ENCODE results near the gene HMMR.
A peak's percentile ranks its signal among the peaks of the same experiment; 100 is the strongest.

Gene HMMR

GRCh38 chr5:163505368-163506094 lies 45.1 kb downstream of the HMMR start, which contains the start of gene MAT2B:
Gene MAT2B (plus strand): TSS chr5:163505619. CDS start chr5:163505687, 68 bp downstream.
- peak within 1 kb of the TSS; percentile 87 for H3K27ac ChIP-seq (replicated peaks)
- no peaks in the 10 kb centered on the region for H3K27me3 ChIP-seq (ENCODE audit: insufficient read depth, poor library complexity, severe bottlenecking)
- DNase-seq (ENCODE audit: low read depth in 1 of 2, low spot score in 1 of 2) = peak; percentile 75 to 95
- TF ChIP-seq, protein P1, sequence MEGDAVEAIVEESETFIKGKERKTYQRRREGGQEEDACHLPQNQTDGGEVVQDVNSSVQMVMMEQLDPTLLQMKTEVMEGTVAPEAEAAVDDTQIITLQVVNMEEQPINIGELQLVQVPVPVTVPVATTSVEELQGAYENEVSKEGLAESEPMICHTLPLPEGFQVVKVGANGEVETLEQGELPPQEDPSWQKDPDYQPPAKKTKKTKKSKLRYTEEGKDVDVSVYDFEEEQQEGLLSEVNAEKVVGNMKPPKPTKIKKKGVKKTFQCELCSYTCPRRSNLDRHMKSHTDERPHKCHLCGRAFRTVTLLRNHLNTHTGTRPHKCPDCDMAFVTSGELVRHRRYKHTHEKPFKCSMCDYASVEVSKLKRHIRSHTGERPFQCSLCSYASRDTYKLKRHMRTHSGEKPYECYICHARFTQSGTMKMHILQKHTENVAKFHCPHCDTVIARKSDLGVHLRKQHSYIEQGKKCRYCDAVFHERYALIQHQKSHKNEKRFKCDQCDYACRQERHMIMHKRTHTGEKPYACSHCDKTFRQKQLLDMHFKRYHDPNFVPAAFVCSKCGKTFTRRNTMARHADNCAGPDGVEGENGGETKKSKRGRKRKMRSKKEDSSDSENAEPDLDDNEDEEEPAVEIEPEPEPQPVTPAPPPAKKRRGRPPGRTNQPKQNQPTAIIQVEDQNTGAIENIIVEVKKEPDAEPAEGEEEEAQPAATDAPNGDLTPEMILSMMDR (IDR thresholded peaks at IDR 0.05; ENCODE audit: insufficient read depth, low read length) = no peak
- TF ChIP-seq SPI1 (IDR thresholded peaks at IDR 0.05; ENCODE audit: borderline replicate concordance, low read depth) = no peak
- peak; percentile 89 for TF ChIP-seq POLR2AphosphoS5 (IDR thresholded peaks at IDR 0.05; ENCODE audit: low read depth)
- TF ChIP-seq, protein P2, sequence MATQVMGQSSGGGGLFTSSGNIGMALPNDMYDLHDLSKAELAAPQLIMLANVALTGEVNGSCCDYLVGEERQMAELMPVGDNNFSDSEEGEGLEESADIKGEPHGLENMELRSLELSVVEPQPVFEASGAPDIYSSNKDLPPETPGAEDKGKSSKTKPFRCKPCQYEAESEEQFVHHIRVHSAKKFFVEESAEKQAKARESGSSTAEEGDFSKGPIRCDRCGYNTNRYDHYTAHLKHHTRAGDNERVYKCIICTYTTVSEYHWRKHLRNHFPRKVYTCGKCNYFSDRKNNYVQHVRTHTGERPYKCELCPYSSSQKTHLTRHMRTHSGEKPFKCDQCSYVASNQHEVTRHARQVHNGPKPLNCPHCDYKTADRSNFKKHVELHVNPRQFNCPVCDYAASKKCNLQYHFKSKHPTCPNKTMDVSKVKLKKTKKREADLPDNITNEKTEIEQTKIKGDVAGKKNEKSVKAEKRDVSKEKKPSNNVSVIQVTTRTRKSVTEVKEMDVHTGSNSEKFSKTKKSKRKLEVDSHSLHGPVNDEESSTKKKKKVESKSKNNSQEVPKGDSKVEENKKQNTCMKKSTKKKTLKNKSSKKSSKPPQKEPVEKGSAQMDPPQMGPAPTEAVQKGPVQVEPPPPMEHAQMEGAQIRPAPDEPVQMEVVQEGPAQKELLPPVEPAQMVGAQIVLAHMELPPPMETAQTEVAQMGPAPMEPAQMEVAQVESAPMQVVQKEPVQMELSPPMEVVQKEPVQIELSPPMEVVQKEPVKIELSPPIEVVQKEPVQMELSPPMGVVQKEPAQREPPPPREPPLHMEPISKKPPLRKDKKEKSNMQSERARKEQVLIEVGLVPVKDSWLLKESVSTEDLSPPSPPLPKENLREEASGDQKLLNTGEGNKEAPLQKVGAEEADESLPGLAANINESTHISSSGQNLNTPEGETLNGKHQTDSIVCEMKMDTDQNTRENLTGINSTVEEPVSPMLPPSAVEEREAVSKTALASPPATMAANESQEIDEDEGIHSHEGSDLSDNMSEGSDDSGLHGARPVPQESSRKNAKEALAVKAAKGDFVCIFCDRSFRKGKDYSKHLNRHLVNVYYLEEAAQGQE (IDR thresholded peaks at IDR 0.05; ENCODE audit: insufficient replicate concordance, low read depth) = no peak
- peak; percentile 68 for TF ChIP-seq GABPA (IDR thresholded peaks at IDR 0.05; ENCODE audit: low read depth)
- peak within 1 kb of the TSS; percentile 74 for H3K4me3 ChIP-seq (replicated peaks; ENCODE audit: insufficient read depth, low read length)

- TF ChIP-seq SPI1 (IDR thresholded peaks at IDR 0.05; ENCODE audit: borderline replicate concordance, low read depth) = no peak
- TF ChIP-seq POLR2AphosphoS5 (IDR thresholded peaks at IDR 0.05; ENCODE audit: low read depth) = no peak
- no peak for TF ChIP-seq GABPA (IDR thresholded peaks at IDR 0.05; ENCODE audit: low read depth)
- TF ChIP-seq, protein P2 (IDR thresholded peaks at IDR 0.05; ENCODE audit: insufficient replicate concordance, low read depth) = no peak
- TF ChIP-seq, protein P1 (IDR thresholded peaks at IDR 0.05; ENCODE audit: insufficient read depth, low read length) = no peak
- H3K27ac ChIP-seq (replicated peaks) = peak overlapping the region; percentile 87
- DNase-seq (ENCODE audit: low read depth in 1 of 2, low spot score in 1 of 2) = peak in 1 of 2 experiments; percentile 26
- peak overlapping the region; percentile 74 for H3K4me3 ChIP-seq (replicated peaks; ENCODE audit: insufficient read depth, low read length)
- H3K27me3 ChIP-seq (ENCODE audit: insufficient read depth, poor library complexity, severe bottlenecking) = no peaks in the 10 kb centered on the region
Observed at GRCh38 chr5:163506095-163506457, 45.6 kb downstream of the HMMR start.

GRCh38 chr5:163506726-163507125 lies 46.3 kb downstream of the HMMR start:
- no peak for DNase-seq (ENCODE audit: low read depth in 1 of 2, low spot score in 1 of 2)
- TF ChIP-seq SPI1 (IDR thresholded peaks at IDR 0.05; ENCODE audit: borderline replicate concordance, low read depth) (no peak), GABPA (IDR thresholded peaks at IDR 0.05; ENCODE audit: low read depth) (no peak), POLR2AphosphoS5 (IDR thresholded peaks at IDR 0.05; ENCODE audit: low read depth) (no peak)
- TF ChIP-seq, protein P2 (IDR thresholded peaks at IDR 0.05; ENCODE audit: insufficient replicate concordance, low read depth) = no peak
- TF ChIP-seq, protein P1 (IDR thresholded peaks at IDR 0.05; ENCODE audit: insufficient read depth, low read length) = no peak
- H3K4me3 ChIP-seq (replicated peaks; ENCODE audit: insufficient read depth, low read length) = peak overlapping the region; percentile 74
- H3K27ac ChIP-seq (replicated peaks) = peak overlapping the region; percentile 87
- no peaks in the 10 kb centered on the region for H3K27me3 ChIP-seq (ENCODE audit: insufficient read depth, poor library complexity, severe bottlenecking)
